Measurements from ENCODE around the gene NECAB2.
"Not testable (repeated sequence)": the region's sequence is repeated elsewhere in the genome, so short reads cannot be mapped to it uniquely, and the experiment has no call there.

The NECAB2 gene

GRCh38 chr16:83935858-83936255, 32.2 kb upstream of the NECAB2 start:
- DNase-seq (ENCODE audit: low read depth in 4 of 4, low spot score in 1 of 4), result no peak

GRCh38 chr16:83936581-83937165, 31.4 kb upstream of the NECAB2 start:
- DNase-seq (ENCODE audit: low read depth in 4 of 4, low spot score in 1 of 4), result no peak

- DNase-seq (ENCODE audit: low read depth in 4 of 4, low spot score in 1 of 4), result no peak
Measured at GRCh38 chr16:83937267-83937666, 30.8 kb upstream of the NECAB2 start.

GRCh38 chr16:83937922-83938885, 29.8 kb upstream of the NECAB2 start:
- DNase-seq (ENCODE audit: low read depth in 4 of 4, low spot score in 1 of 4), result no peak

- DNase-seq (ENCODE audit: low read depth in 4 of 4, low spot score in 1 of 4), result no peak
Measured at GRCh38 chr16:83939266-83939855, 28.7 kb upstream of the NECAB2 start.

- no peak for DNase-seq (ENCODE audit: low read depth in 4 of 4, low spot score in 1 of 4)
Measured at GRCh38 chr16:83940119-83940518, 27.9 kb upstream of the NECAB2 start.

GRCh38 chr16:83940630-83941378, 27.2 kb upstream of the NECAB2 start:
- DNase-seq (ENCODE audit: low read depth in 4 of 4, low spot score in 1 of 4), result no peak

- not testable (repeated sequence) for DNase-seq (ENCODE audit: low read depth in 4 of 4, low spot score in 1 of 4)
Measured at GRCh38 chr16:83941546-83941945, 26.5 kb upstream of the NECAB2 start.

- no peak for DNase-seq (ENCODE audit: low read depth in 4 of 4, low spot score in 1 of 4)
Measured at GRCh38 chr16:83942074-83942473, 26.0 kb upstream of the NECAB2 start.

GRCh38 chr16:83942815-83943515, 25.1 kb upstream of the NECAB2 start:
- no peak for DNase-seq (ENCODE audit: low read depth in 4 of 4, low spot score in 1 of 4)

GRCh38 chr16:83943516-83944050, 24.5 kb upstream of the NECAB2 start:
- DNase-seq (ENCODE audit: low read depth in 4 of 4, low spot score in 1 of 4), result no peak

- no peak for DNase-seq (ENCODE audit: low read depth in 4 of 4, low spot score in 1 of 4)
Measured at GRCh38 chr16:83945587-83945986, 22.5 kb upstream of the NECAB2 start.

GRCh38 chr16:83946154-83946780, 21.8 kb upstream of the NECAB2 start:
- no peak for DNase-seq (ENCODE audit: low read depth in 4 of 4, low spot score in 1 of 4)

GRCh38 chr16:83946781-83947566, 21.1 kb upstream of the NECAB2 start:
- no peak for DNase-seq (ENCODE audit: low read depth in 4 of 4, low spot score in 1 of 4)

- DNase-seq (ENCODE audit: low read depth in 4 of 4, low spot score in 1 of 4), result no peak
Measured at GRCh38 chr16:83947642-83948234, 20.3 kb upstream of the NECAB2 start.

GRCh38 chr16:83948914-83949723, 18.9 kb upstream of the NECAB2 start:
- DNase-seq (ENCODE audit: low read depth in 4 of 4, low spot score in 1 of 4), result no peak

GRCh38 chr16:83949724-83950001, 18.4 kb upstream of the NECAB2 start:
- no peak for DNase-seq (ENCODE audit: low read depth in 4 of 4, low spot score in 1 of 4)

- DNase-seq (ENCODE audit: low read depth in 4 of 4, low spot score in 1 of 4), result not testable (repeated sequence)
Measured at GRCh38 chr16:83950862-83951399, 17.1 kb upstream of the NECAB2 start.

Measured in stimulated activated CD4-positive, alpha-beta T cell treated with anti-CD3 and anti-CD28 coated beads, Interleukin-1b, Interleukin-23, amount 100 ng/mL, for 24 hours (primary cell).